Right lobe of liver (tissue), 6 donors: Measurements from ENCODE around the gene ANP32A. TPM values are rescaled to one million over a fixed set of nuclear protein-coding genes. Genes with fewer than 3 reads are reported as not detected.
A peak's percentile ranks its signal among the peaks of the same experiment; 100 is the strongest.

Experiments used
- ATAC-seq, 4 donors: fragments of 200-7000 bp; cut with Tn5 transposase; one replicate each; pipeline ENCODE4 v1.9.1; 2020; ENCODE audit warnings: mild to moderate bottlenecking in 4 of 4, moderate library complexity in 4 of 4
- DNase-seq, 3 donors: peaks; one replicate each; pipeline ENCODE4 v3.0.0-alpha.2; 2020
- H3K27ac ChIP-seq, 3 donors: fragments of 200-600 bp; one replicate each; pipeline ENCODE4 v1.8.0; 2022
- H3K27me3 ChIP-seq, 2 donors: fragments of 200-600 bp; one replicate each; pipeline ENCODE4 v1.8.0; 2022
- H3K36me3 ChIP-seq, 4 donors: fragments of 200-600 bp; sonication (generic) in 1 of 4; one replicate each; pipeline versions ENCODE4 v1.5.1 to v1.8.0; 2017 to 2022; ENCODE audit warnings: control low read depth in 1 of 4
- H3K4me1 ChIP-seq, 4 donors: fragments of 200-600 bp; sonication (generic) in 1 of 4; one replicate each; pipeline versions ENCODE4 v1.5.1 to v1.8.0; 2017 to 2022; ENCODE audit warnings: control low read depth in 1 of 4
- H3K4me3 ChIP-seq, 3 donors: fragments of 200-600 bp; one replicate each; pipeline ENCODE4 v1.8.0; 2022
- H3K9me3 ChIP-seq, 4 donors: fragments of 200-600 bp; sonication (generic) in 1 of 4; one replicate each; pipeline versions ENCODE4 v1.5.1 to v1.8.0; 2017 to 2022; ENCODE audit warnings: control low read depth in 1 of 4
- CTCF ChIP-seq, 4 donors: fragments of 200-600 bp in 3 of 4; fragments of 450-650 bp in 1 of 4; IDR thresholded peaks; one replicate each; pipeline versions ENCODE4 v1.5.1 to v1.8.0; 2016 to 2022; ENCODE audit warnings: antibody characterized with exemption in 4 of 4, mild to moderate bottlenecking in 2 of 4
- POLR2A ChIP-seq: fragments of 450-650 bp; IDR thresholded peaks from one replicate; pipeline ENCODE4 v1.6.1; 2017; ENCODE audit warnings: antibody characterized with exemption, mild to moderate bottlenecking
- WGBS: methylation state at CpG from one replicate; pipeline ENCODE4 v1.1.6; 2018; ENCODE audit warnings: low coverage, low lambda C conversion rate; ENCODE audit not compliant: insufficient coverage; ENCODE audit errors: missing lambda C conversion rate; 5-methylcytosine and 5-hydroxymethylcytosine counted together
- intact Hi-C, 2 donors: fragments of 100-400 bp; cut with DNase I; formaldehyde crosslinking; loops; one replicate each; pipeline versions ENCODE4 v1.11.2 to v1.14.1; 2022
- total RNA-seq, 6 experiments: library from RNA; depleted of rRNA in 2 of 6; stranded (reverse); fragments of >200 nt in 2 of 6; fragmentation: NEBNext Ultra II Directional in 3 of 6; extraction: Animal tissue kit (Norgen Biotek cat#: 25700) in 3 of 6; gene quantifications; one replicate each; pipeline versions ENCODE4 v1.1.0 to v1.2.4, GENCODE V29; 2016 to 2023
- donor health status: DM: no; HTN: yes; CAD: no.
- donor health status: DM: no; HTN: no; CAD: no.
- donor health status: DM: no; HTN: no; CAD: no.
- donor health status: DM: no; HTN: yes; CAD: no.
- donor health status: DM: no; HTN: yes; CAD: no.

ANP32A gene
- total RNA-seq, 6 experiments from 2014 or later: 39.9 to 66.6 (median 49.0) TPM

DNA sequence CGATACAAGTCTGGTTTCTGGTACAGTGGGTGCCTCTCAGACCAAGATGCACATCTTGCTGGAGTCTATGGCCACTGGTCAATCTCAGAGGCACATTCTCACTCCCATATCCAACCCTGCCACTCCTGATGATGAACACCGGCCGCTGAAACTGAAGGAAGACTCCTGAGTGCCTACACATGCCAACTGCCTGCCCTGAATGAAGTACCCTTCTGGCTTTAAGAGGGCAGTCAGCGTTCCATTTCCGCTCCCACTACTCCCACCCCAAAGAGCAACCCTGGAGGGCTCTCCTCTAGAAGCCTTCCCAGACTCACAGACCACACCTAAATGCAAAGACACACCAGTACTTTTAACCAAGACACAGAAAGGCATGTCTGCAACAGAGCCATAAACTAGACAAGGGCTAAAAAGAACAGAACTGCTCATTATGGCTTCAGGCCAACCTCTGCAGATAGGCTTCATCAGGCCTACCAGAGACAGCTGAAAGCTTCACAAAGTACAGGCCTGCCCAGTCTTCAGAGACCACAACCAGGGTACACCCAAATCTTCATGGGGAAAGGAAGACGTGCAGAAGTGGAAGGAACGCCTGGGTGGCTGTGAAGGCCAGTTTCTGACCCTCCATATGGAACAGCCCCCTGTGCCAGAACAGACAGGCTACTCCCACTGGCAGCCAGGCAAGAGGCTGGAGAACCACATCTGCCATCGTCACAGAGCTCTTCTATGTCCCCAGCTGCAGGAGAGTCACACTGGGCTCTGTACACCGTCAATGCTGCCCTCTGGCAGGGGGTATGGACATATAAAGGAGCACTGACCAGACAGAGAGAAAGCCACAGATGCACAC, 14.3 kb downstream of the ANP32A start:
- intact Hi-C loops: no loop called here
- ATAC-seq (no peak), DNase-seq (peak in 1 of 3 donors; percentile 32)

DNA sequence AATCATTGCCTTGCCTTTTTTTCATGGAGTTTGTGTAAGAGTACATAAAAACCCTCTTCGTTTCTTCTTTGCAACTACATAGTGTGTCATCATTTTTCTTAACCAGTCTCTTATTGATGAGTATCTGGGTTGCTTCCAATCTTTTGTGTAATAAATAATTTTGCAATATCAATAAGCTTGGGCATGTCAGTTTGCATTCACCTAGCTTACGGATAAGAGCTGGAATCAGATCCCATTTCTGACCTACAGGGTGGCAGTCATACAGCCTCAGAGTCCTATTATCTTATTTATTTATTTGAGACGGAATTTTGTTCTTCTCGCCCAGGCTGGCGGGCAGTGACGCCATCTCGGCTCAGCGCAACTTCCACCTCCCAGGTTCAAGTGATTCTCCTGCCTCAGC, 18.3 kb downstream of the ANP32A start:
- Histone ChIP-seq H3K4me1 (peaks cover 0 to 28% (median 9%) of the 10 kb centered on the region in 4 donors), H3K9me3 (no peaks in the 10 kb centered on the region), H3K27me3 (no peaks in the 10 kb centered on the region), H3K27ac (peak overlapping the region in 2 of 3 donors; percentile 34 to 49), H3K4me3 (no peak overlapping the region), H3K36me3 (no peaks in the 10 kb centered on the region)
- intact Hi-C loops: no loop called here
- TF ChIP-seq CTCF (IDR thresholded peaks at IDR 0.05) (no peak), POLR2A (no peak)
- ATAC-seq (peak; percentile 44 to 77 (median 72)), DNase-seq (no peak)
- WGBS: 46% methylated on average over 8 of the region's 8 CpGs

More for the DNA sequence above, 14.3 kb downstream of the ANP32A start:
- Histone ChIP-seq H3K4me1 (peaks cover 0 to 18% (median 9%) of the 10 kb centered on the region in 4 donors), H3K9me3 (no peaks in the 10 kb centered on the region), H3K4me3 (no peak overlapping the region), H3K27ac (no peak overlapping the region), H3K27me3 (no peaks in the 10 kb centered on the region), H3K36me3 (no peaks in the 10 kb centered on the region)
- no peak for TF ChIP-seq POLR2A
- no peak for TF ChIP-seq CTCF (IDR thresholded peaks at IDR 0.05)
- 74% methylated on average over 6 of the region's 9 CpGs for WGBS

DNA sequence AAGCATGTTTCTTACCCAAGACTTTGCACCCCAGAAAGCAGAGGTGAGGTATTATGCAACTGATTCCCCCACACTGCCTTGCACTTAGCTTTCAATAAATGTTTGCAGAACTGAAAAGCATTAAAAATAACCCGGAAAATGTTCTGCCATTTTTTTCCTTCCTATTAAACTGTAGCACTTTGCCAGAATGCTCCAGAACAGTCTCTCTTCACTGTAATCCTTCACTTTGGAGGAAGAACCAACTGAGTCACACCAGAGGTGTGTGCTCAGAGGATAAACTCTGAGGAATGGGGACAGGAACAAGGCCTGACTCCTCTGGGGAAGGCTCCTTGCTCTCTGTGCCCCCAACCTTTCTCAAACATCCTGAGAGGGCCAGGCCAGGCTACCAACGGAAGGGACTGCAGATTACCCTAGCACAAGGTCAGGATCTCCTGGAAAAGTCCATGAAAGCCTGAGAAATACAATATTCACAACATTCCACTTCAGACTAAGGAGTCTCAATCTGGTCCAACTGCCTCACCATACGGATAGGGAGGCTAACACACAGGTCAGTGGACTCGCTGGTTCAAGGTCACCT, 19.0 kb downstream of the ANP32A start:
- TF ChIP-seq CTCF (IDR thresholded peaks at IDR 0.05) (no peak), POLR2A (no peak)
- 12% methylated on average over 4 of the region's 4 CpGs for WGBS
- intact Hi-C loops: no loop called here
- Histone ChIP-seq H3K4me1 (peaks cover 0 to 28% (median 9%) of the 10 kb centered on the region in 4 donors), H3K4me3 (no peak overlapping the region), H3K27ac (peak overlapping the region in 2 of 3 donors; percentile 19 to 49), H3K9me3 (no peaks in the 10 kb centered on the region), H3K36me3 (no peaks in the 10 kb centered on the region), H3K27me3 (no peaks in the 10 kb centered on the region)
- ATAC-seq: peak; percentile 33 to 78 (median 54)
- no peak for DNase-seq

DNA sequence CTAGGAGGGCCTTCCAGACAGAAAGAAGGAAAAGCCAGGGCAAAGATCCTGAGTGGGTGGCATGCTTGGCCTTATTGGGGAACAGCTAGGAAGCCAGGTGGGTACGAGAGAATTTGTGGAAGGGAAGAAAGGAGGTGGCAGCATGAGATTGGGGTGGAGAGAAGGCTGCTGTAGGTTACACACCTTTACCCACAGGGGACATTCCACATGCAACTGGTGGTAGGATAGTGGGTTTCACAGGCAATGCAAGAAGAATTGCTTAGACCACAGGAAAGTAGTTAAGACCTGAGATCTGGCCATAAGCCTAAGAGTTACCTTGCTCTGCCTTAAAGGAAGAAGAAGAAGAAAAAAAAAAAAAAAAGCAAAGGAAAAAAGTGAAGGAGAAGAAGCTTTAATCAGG, 19.8 kb downstream of the ANP32A start:
- Histone ChIP-seq H3K4me1 (peaks cover 0 to 35% (median 12%) of the 10 kb centered on the region in 4 donors), H3K9me3 (no peaks in the 10 kb centered on the region), H3K36me3 (no peaks in the 10 kb centered on the region), H3K27me3 (no peaks in the 10 kb centered on the region), H3K4me3 (no peak overlapping the region), H3K27ac (no peak overlapping the region)
- ATAC-seq (no peak), DNase-seq (no peak)
- TF ChIP-seq CTCF (IDR thresholded peaks at IDR 0.05): no peak
- no peak for TF ChIP-seq POLR2A
- intact Hi-C loops: no loop called here
- no CpG with 5 or more reads among the region's 1 CpG for WGBS
